Fibroblast of lung (primary cell): Measurements from ENCODE around the gene TUBB2A.

ENCODE experiments used
- CTCF ChIP-seq, 2 donors: IDR thresholded peaks in 1 of 2; conservative IDR thresholded peaks in 1 of 2; 1 replicate in 1 of 2; 2 replicates in 1 of 2; pipeline ENCODE4 v1.5.1; 2011 to 2012; ENCODE audit warnings: low read length in 2 of 2, control low read depth in 1 of 2, inconsistent platforms in 1 of 2, low read depth in 1 of 2, mild to moderate bottlenecking in 1 of 2
- EZH2 ChIP-seq: IDR thresholded peaks from 2 replicates; pipeline ENCODE4 v1.5.1; 2012; ENCODE audit warnings: low read length, control low read depth, mild to moderate bottlenecking; ENCODE audit errors: missing control alignments

GRCh38 chr6:3140201-3140600 lies 17.1 kb downstream of the TUBB2A start:
- no peak for TF ChIP-seq CTCF (conservative IDR thresholded peaks at IDR 0.05 in 1 of 2, IDR thresholded peaks at IDR 0.05 in 1 of 2; ENCODE audit: low read depth in 1 of 2, low read length in 2 of 2)
- TF ChIP-seq EZH2 = no peak
